ENCODE data around the gene ATP7A. TPM values are rescaled to one million over a fixed set of nuclear protein-coding genes. Genes with fewer than 3 reads are reported as not detected.
"Not testable (repeated sequence)": the region's sequence is repeated elsewhere in the genome, so short reads cannot be mapped to it uniquely, and the experiment has no call there.

The ATP7A gene
- polyA plus RNA-seq, 1 donor from 2014 or later: 6.2 TPM

- no peak overlapping the region for H3K4me3 ChIP-seq (ENCODE audit: low read length)
- H3K79me2 ChIP-seq (replicated peaks; ENCODE audit: insufficient read depth, low read length): no peaks in the 10 kb centered on the region
- no peaks in the 10 kb centered on the region for H3K36me3 ChIP-seq (ENCODE audit: insufficient read depth, low read length)
- no peak for TF ChIP-seq TAF1 (IDR thresholded peaks at IDR 0.05; ENCODE audit: low read depth)
- TF ChIP-seq SMC3 (conservative IDR thresholded peaks at IDR 0.05; ENCODE audit: poor library complexity): no peak
- TF ChIP-seq EP300 (conservative IDR thresholded peaks at IDR 0.05; ENCODE audit: poor library complexity, severe bottlenecking): no peak
- TF ChIP-seq, protein P1, sequence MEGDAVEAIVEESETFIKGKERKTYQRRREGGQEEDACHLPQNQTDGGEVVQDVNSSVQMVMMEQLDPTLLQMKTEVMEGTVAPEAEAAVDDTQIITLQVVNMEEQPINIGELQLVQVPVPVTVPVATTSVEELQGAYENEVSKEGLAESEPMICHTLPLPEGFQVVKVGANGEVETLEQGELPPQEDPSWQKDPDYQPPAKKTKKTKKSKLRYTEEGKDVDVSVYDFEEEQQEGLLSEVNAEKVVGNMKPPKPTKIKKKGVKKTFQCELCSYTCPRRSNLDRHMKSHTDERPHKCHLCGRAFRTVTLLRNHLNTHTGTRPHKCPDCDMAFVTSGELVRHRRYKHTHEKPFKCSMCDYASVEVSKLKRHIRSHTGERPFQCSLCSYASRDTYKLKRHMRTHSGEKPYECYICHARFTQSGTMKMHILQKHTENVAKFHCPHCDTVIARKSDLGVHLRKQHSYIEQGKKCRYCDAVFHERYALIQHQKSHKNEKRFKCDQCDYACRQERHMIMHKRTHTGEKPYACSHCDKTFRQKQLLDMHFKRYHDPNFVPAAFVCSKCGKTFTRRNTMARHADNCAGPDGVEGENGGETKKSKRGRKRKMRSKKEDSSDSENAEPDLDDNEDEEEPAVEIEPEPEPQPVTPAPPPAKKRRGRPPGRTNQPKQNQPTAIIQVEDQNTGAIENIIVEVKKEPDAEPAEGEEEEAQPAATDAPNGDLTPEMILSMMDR (IDR thresholded peaks at IDR 0.05; ENCODE audit: poor library complexity, severe bottlenecking): no peak
- TF ChIP-seq, protein P2, sequence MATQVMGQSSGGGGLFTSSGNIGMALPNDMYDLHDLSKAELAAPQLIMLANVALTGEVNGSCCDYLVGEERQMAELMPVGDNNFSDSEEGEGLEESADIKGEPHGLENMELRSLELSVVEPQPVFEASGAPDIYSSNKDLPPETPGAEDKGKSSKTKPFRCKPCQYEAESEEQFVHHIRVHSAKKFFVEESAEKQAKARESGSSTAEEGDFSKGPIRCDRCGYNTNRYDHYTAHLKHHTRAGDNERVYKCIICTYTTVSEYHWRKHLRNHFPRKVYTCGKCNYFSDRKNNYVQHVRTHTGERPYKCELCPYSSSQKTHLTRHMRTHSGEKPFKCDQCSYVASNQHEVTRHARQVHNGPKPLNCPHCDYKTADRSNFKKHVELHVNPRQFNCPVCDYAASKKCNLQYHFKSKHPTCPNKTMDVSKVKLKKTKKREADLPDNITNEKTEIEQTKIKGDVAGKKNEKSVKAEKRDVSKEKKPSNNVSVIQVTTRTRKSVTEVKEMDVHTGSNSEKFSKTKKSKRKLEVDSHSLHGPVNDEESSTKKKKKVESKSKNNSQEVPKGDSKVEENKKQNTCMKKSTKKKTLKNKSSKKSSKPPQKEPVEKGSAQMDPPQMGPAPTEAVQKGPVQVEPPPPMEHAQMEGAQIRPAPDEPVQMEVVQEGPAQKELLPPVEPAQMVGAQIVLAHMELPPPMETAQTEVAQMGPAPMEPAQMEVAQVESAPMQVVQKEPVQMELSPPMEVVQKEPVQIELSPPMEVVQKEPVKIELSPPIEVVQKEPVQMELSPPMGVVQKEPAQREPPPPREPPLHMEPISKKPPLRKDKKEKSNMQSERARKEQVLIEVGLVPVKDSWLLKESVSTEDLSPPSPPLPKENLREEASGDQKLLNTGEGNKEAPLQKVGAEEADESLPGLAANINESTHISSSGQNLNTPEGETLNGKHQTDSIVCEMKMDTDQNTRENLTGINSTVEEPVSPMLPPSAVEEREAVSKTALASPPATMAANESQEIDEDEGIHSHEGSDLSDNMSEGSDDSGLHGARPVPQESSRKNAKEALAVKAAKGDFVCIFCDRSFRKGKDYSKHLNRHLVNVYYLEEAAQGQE (IDR thresholded peaks at IDR 0.05; ENCODE audit: borderline replicate concordance): no peak
- no peak for TF ChIP-seq EZH2 (IDR thresholded peaks at IDR 0.05; ENCODE audit: borderline replicate concordance, insufficient read depth, low read length, poor library complexity, severe bottlenecking)
- no peak for TF ChIP-seq POLR2AphosphoS5 (IDR thresholded peaks at IDR 0.05)
- TF ChIP-seq RAD21 (conservative IDR thresholded peaks at IDR 0.05): no peak
- TF ChIP-seq MXI1 (conservative IDR thresholded peaks at IDR 0.05; ENCODE audit: poor library complexity, severe bottlenecking): no peak
- no peak overlapping the region for H3K27ac ChIP-seq (ENCODE audit: low read length)
- no peaks in the 10 kb centered on the region for H4K20me1 ChIP-seq (ENCODE audit: insufficient read depth)
- no peaks in the 10 kb centered on the region for H3K27me3 ChIP-seq (ENCODE audit: insufficient read depth, low read depth, low read length)
- H3K9me2 ChIP-seq (ENCODE audit: insufficient read depth, low read length): no peaks in the 10 kb centered on the region
- H3F3A ChIP-seq (ENCODE audit: insufficient read depth, low read length, poor library complexity, severe bottlenecking): no peaks in the 10 kb centered on the region
- H3K4me2 ChIP-seq (ENCODE audit: low read length): no peak overlapping the region
- no peak overlapping the region for H2AFZ ChIP-seq (ENCODE audit: low read depth, low read length)
- no peak overlapping the region for H3K9ac ChIP-seq (ENCODE audit: low read length)
- H3K9me3 ChIP-seq (ENCODE audit: low read length): no peaks in the 10 kb centered on the region
These were observed 165.4 kb downstream of the ATP7A start for GRCh38 chrX:78075787-78076389.

DNA sequence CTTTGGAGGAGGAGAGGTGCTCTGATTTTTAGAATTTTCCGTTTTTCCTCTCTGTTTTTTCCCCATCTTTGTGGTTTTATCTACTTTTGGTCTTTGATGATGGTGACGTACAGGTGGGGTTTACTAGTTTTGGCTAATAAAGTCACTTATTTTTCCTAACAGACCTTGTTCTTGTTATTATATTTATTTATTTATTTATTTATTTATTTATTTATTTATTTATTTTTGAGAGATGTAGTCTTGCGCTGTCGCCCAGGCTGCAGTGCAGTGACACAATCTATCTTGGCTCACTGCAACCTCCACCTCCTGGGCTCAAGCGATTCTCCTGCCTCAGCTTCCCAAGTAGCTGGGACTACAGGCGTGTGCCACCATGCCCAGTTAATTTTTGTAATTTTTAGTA is 170.9 kb downstream of the ATP7A start:
- not testable (repeated sequence) for H3K9me2 ChIP-seq (ENCODE audit: insufficient read depth, low read length); H3K27me3 ChIP-seq (ENCODE audit: insufficient read depth, low read depth, low read length); H3K4me3 ChIP-seq (ENCODE audit: low read length); H3K36me3 ChIP-seq (ENCODE audit: insufficient read depth, low read length); H3K4me2 ChIP-seq (ENCODE audit: low read length); H3K9ac ChIP-seq (ENCODE audit: low read length); H3F3A ChIP-seq (ENCODE audit: insufficient read depth, low read length, poor library complexity, severe bottlenecking); H4K20me1 ChIP-seq (ENCODE audit: insufficient read depth); H3K9me3 ChIP-seq (ENCODE audit: low read length); H2AFZ ChIP-seq (ENCODE audit: low read depth, low read length); H3K27ac ChIP-seq (ENCODE audit: low read length); H3K79me2 ChIP-seq (replicated peaks; ENCODE audit: insufficient read depth, low read length)

GRCh38 chrX:78092296-78092695 is 181.8 kb downstream of the ATP7A start:
- Histone ChIP-seq H3K79me2 (replicated peaks; ENCODE audit: insufficient read depth, low read length) (no peaks in the 10 kb centered on the region), H3K9me2 (ENCODE audit: insufficient read depth, low read length) (no peaks in the 10 kb centered on the region), H3K9me3 (ENCODE audit: low read length) (no peaks in the 10 kb centered on the region), H3K27me3 (ENCODE audit: insufficient read depth, low read depth, low read length) (no peaks in the 10 kb centered on the region), H3K36me3 (ENCODE audit: insufficient read depth, low read length) (no peaks in the 10 kb centered on the region), H2AFZ (ENCODE audit: low read depth, low read length) (no peak overlapping the region), H4K20me1 (ENCODE audit: insufficient read depth) (no peaks in the 10 kb centered on the region), H3K9ac (ENCODE audit: low read length) (no peak overlapping the region), H3K4me2 (ENCODE audit: low read length) (no peak overlapping the region), H3K4me3 (ENCODE audit: low read length) (no peak overlapping the region), H3F3A (ENCODE audit: insufficient read depth, low read length, poor library complexity, severe bottlenecking) (no peaks in the 10 kb centered on the region), H3K27ac (ENCODE audit: low read length) (no peak overlapping the region)
- TF ChIP-seq MXI1 (conservative IDR thresholded peaks at IDR 0.05; ENCODE audit: poor library complexity, severe bottlenecking) (no peak), EP300 (conservative IDR thresholded peaks at IDR 0.05; ENCODE audit: poor library complexity, severe bottlenecking) (no peak), POLR2AphosphoS5 (IDR thresholded peaks at IDR 0.05) (no peak), EZH2 (IDR thresholded peaks at IDR 0.05; ENCODE audit: borderline replicate concordance, insufficient read depth, low read length, poor library complexity, severe bottlenecking) (no peak), TAF1 (IDR thresholded peaks at IDR 0.05; ENCODE audit: low read depth) (no peak), RAD21 (conservative IDR thresholded peaks at IDR 0.05) (no peak), SMC3 (conservative IDR thresholded peaks at IDR 0.05; ENCODE audit: poor library complexity) (no peak)
- TF ChIP-seq, protein P2 (IDR thresholded peaks at IDR 0.05; ENCODE audit: borderline replicate concordance): no peak
- TF ChIP-seq, protein P1 (IDR thresholded peaks at IDR 0.05; ENCODE audit: poor library complexity, severe bottlenecking): no peak

All from neural cell (in vitro differentiated cells).